Measurements from ENCODE around the gene SNW1.
A peak's percentile ranks its signal among the peaks of the same experiment; 100 is the strongest.
"Not testable (repeated sequence)": the region's sequence is repeated elsewhere in the genome, so short reads cannot be mapped to it uniquely, and the experiment has no call there.

Gene SNW1

GRCh38 chr14:77760381-77761204 is at the start of gene SNW1:
SNW1 (minus strand) TSS chr14:77761156; CDS start chr14:77761127, 29 bp downstream.
- peak; percentile 92 to 98 (median 96) for DNase-seq
- intact Hi-C loops (cut with DNase I): loop anchor here (5.0 kb wide), 1 partner anchor 42 kb away; the partner anchor contains the start of gene ADCK1

- no peak for DNase-seq
- intact Hi-C loops (cut with DNase I): no loop called here
Observed at GRCh38 chr14:77809011-77809410, 48.1 kb upstream of the SNW1 start.

GRCh38 chr14:77808250-77808649 is 47.3 kb upstream of the SNW1 start:
- no peak for DNase-seq
- intact Hi-C loops (cut with DNase I): no loop called here

- intact Hi-C loops (cut with DNase I): no loop called here
- DNase-seq: no peak
Observed at GRCh38 chr14:77805706-77806105, 44.8 kb upstream of the SNW1 start.

- intact Hi-C loops (cut with DNase I): loop anchor here (5.0 kb wide), 1 partner anchor 42 kb away; the partner anchor contains the start of gene SNW1
- DNase-seq: peak in 8 of 42 donors; percentile 14 to 44 (median 18)
Observed at GRCh38 chr14:77804592-77804991, 43.6 kb upstream of the SNW1 start.

GRCh38 chr14:77800814-77801213 is 39.9 kb upstream of the SNW1 start:
- no peak for DNase-seq
- intact Hi-C loops (cut with DNase I): loop anchor here (5.0 kb wide), 1 partner anchor 39 kb away; the partner anchor contains the start of gene SNW1

- intact Hi-C loops (cut with DNase I): loop anchor here (5.0 kb wide), 1 partner anchor 38 kb away; the partner anchor contains the start of gene SNW1
Observed at GRCh38 chr14:77799863-77800730, 39.1 kb upstream of the SNW1 start, which contains the start of gene ADCK1. ADCK1 (plus strand) TSS chr14:77800109; CDS start chr14:77818979, 18,870 bp downstream.

GRCh38 chr14:77799456-77799855 is 38.5 kb upstream of the SNW1 start:
- intact Hi-C loops (cut with DNase I): not testable (repeated sequence)
- peak in 1 of 42 donors; percentile 3 for DNase-seq

More at GRCh38 chr14:77799863-77800730, 39.1 kb upstream of the SNW1 start, which contains the start of gene ADCK1:
- peak; percentile 89 to 98 (median 94) for DNase-seq

- intact Hi-C loops (cut with DNase I): no loop called here
Observed at GRCh38 chr14:77794357-77794756, 33.4 kb upstream of the SNW1 start.

GRCh38 chr14:77793255-77793654 is 32.3 kb upstream of the SNW1 start:
- intact Hi-C loops (cut with DNase I); DNase-seq: not testable (repeated sequence)

More at GRCh38 chr14:77794357-77794756, 33.4 kb upstream of the SNW1 start:
- DNase-seq: no peak

GRCh38 chr14:77791225-77791600 is 30.3 kb upstream of the SNW1 start:
- intact Hi-C loops (cut with DNase I): no loop called here
- DNase-seq: no peak

GRCh38 chr14:77790566-77791224 is 29.7 kb upstream of the SNW1 start:
- intact Hi-C loops (cut with DNase I): no loop called here
- DNase-seq: no peak

- no peak for DNase-seq
- intact Hi-C loops (cut with DNase I): no loop called here
Observed at GRCh38 chr14:77786148-77786547, 25.2 kb upstream of the SNW1 start.

- DNase-seq: no peak
- intact Hi-C loops (cut with DNase I): no loop called here
Observed at GRCh38 chr14:77782202-77782601, 21.2 kb upstream of the SNW1 start.

- intact Hi-C loops (cut with DNase I); DNase-seq: not testable (repeated sequence)
Observed at GRCh38 chr14:77773966-77774365, 13.0 kb upstream of the SNW1 start.

GRCh38 chr14:77768442-77769069 is 7.6 kb upstream of the SNW1 start:
- intact Hi-C loops (cut with DNase I): not testable (repeated sequence)
- DNase-seq: peak in 1 of 42 donors; percentile 16

GRCh38 chr14:77763978-77764377 is 3.0 kb upstream of the SNW1 start:
- intact Hi-C loops (cut with DNase I): loop anchor here (5.0 kb wide), 1 partner anchor 38 kb away; the partner anchor contains the start of gene ADCK1
- DNase-seq: no peak

- DNase-seq: no peak
- intact Hi-C loops (cut with DNase I): loop anchor here (5.0 kb wide), 1 partner anchor 39 kb away; the partner anchor contains the start of gene ADCK1
Observed at GRCh38 chr14:77763316-77763715, 2.4 kb upstream of the SNW1 start.
